Measurements from ENCODE around the gene NR6A1. TPM values are rescaled to one million over a fixed set of nuclear protein-coding genes. Genes with fewer than 3 reads are reported as not detected.

The NR6A1 gene
- total and polyA plus RNA-seq, 2 of the 13 experiments (the other 11 are each of a cell fraction or from before 2014, with no cell fraction given), result 28.1 to 31.5 TPM

DNA sequence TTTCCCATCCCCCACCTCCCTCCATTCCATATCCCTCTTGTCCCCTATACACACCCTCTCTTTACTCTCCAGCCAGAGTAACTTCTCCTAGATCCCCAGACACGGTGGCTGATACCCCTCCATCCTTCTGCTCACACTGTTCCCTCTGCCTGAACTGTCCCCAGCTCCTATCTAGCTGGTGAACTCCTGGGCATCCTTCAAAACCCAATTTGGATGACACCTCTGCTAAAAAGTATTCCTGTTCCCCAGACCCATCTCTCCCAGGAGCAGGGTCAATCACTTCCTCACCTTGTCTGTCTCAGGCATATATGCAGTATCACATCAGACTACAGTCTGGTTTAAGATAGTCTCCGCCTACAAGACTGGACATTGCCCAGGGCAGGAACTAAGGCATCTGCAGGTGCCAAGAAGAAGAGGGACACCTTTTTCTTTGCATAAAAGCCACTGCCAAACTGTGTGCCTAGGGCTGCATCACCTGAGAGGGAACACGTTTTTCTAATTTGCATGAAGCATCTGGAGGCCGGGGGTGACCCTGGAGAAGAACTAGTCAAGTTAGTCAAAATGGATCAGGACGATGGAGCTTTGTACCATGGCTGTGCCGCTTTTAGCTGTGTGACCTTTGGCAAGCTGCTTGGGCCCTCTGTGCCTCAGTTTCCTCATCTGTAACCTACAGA lies 291.0 kb downstream of the NR6A1 start:
- no peak for ATAC-seq
- Histone ChIP-seq H3K27me3 (ENCODE audit: control insufficient read depth in 1 of 2, insufficient read depth in 2 of 2, low read length in 2 of 2) (peaks cover 4 to 36% of the 10 kb centered on the region in 2 experiments; a peak in 4 of 5 replicates), H3K4me3 (replicated peaks in 1 of 3; ENCODE audit: insufficient read depth in 1 of 3, low read depth in 2 of 3, low read length in 3 of 3) (no peak overlapping the region), H3K27ac (ENCODE audit: extremely low read length, insufficient read depth, low read length) (no peak overlapping the region), H3K9me3 (ENCODE audit: low read length) (no peaks in the 10 kb centered on the region), H3K36me3 (replicated peaks in 1 of 2; ENCODE audit: control insufficient read depth in 1 of 2, insufficient read depth in 2 of 2, low read length in 2 of 2) (no peaks in the 10 kb centered on the region), H3K79me2 (ENCODE audit: insufficient read depth, low read length) (no peaks in the 10 kb centered on the region), H3K9ac (ENCODE audit: insufficient read depth, low read depth, low read length) (no peak overlapping the region), H3K4me2 (ENCODE audit: low read depth, low read length) (peak overlapping the region; percentile 28; the same call in 1 of the 2 replicates), H4K20me1 (ENCODE audit: insufficient read depth, low read length) (no peaks in the 10 kb centered on the region), H2AFZ (ENCODE audit: low read length) (no peak overlapping the region), H3K4me1 (ENCODE audit: insufficient read depth, low read length) (peaks cover 26% of the 10 kb centered on the region)
- 0 out of 2 replicates have a peak, but pooled peaks have one; percentile 45 for TF ChIP-seq ZNF605 (CRISPR knock-in tag; IDR thresholded peaks at IDR 0.05)
- 0 out of 2 replicates have a peak, but pooled peaks have one; percentile 30 for TF ChIP-seq FOXO4 (CRISPR knock-in tag; conservative IDR thresholded peaks at IDR 0.05)
- 0 out of 2 replicates have a peak, but pooled peaks have one; percentile 56 for TF ChIP-seq EED (CRISPR knock-in tag; IDR thresholded peaks at IDR 0.05)
- TF ChIP-seq ZMYM4 (CRISPR knock-in tag; IDR thresholded peaks at IDR 0.05), result 0 out of 2 replicates have a peak, but pooled peaks have one; percentile 22
- no peak for TF ChIP-seq THAP11 (CRISPR knock-in tag; IDR thresholded peaks at IDR 0.05)
- TF ChIP-seq, protein P1, sequence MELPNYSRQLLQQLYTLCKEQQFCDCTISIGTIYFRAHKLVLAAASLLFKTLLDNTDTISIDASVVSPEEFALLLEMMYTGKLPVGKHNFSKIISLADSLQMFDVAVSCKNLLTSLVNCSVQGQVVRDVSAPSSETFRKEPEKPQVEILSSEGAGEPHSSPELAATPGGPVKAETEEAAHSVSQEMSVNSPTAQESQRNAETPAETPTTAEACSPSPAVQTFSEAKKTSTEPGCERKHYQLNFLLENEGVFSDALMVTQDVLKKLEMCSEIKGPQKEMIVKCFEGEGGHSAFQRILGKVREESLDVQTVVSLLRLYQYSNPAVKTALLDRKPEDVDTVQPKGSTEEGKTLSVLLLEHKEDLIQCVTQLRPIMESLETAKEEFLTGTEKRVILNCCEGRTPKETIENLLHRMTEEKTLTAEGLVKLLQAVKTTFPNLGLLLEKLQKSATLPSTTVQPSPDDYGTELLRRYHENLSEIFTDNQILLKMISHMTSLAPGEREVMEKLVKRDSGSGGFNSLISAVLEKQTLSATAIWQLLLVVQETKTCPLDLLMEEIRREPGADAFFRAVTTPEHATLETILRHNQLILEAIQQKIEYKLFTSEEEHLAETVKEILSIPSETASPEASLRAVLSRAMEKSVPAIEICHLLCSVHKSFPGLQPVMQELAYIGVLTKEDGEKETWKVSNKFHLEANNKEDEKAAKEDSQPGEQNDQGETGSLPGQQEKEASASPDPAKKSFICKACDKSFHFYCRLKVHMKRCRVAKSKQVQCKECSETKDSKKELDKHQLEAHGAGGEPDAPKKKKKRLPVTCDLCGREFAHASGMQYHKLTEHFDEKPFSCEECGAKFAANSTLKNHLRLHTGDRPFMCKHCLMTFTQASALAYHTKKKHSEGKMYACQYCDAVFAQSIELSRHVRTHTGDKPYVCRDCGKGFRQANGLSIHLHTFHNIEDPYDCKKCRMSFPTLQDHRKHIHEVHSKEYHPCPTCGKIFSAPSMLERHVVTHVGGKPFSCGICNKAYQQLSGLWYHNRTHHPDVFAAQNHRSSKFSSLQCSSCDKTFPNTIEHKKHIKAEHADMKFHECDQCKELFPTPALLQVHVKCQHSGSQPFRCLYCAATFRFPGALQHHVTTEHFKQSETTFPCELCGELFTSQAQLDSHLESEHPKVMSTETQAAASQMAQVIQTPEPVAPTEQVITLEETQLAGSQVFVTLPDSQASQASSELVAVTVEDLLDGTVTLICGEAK (IDR thresholded peaks at IDR 0.05), result no peak
- TF ChIP-seq, protein P1 (CRISPR knock-in tag; IDR thresholded peaks at IDR 0.05), result 0 out of 2 replicates have a peak, but pooled peaks have one; percentile 26
- in situ Hi-C loops (cut with HindIII; ENCODE audit: extremely low pct_ligation_motif_present, low pct_unique_long_range_greater_than_20kb), result no loop called here
- POLR2A ChIA-PET, result no interaction called here
- DNase-seq (ENCODE audit: low spot score), result no peak
- WGBS (ENCODE audit: low lambda C conversion rate), result 58% methylated on average over 6 of the region's 6 CpGs
- CTCF ChIA-PET (ENCODE audit: low intra/inter-chr PET ratio, low total read pairs), result interaction anchor here (0.8 kb wide), 1 partner anchor 61 kb away, joined by 4 read pairs; no protein-coding TSS in a partner anchor
- intact Hi-C loops (cut with micrococcal nuclease; ENCODE audit: unreplicated experiment), result loop anchor here (1.0 to 5.0 kb wide), 2 partner anchors 57 to 61 kb away; no protein-coding TSS in a partner anchor
- no peak for FAIRE-seq
- BruUV-seq (replicated peaks), result no TSS peak
